GM23248 (cell line): ENCODE measurements around the gene FGD5. TPM values are rescaled to one million over a fixed set of nuclear protein-coding genes. Genes with fewer than 3 reads are reported as not detected.

Experiments
- DNase-seq: peaks from one replicate; pipeline ENCODE4 v3.0.0-alpha.2; 2015
- H2AFZ ChIP-seq: fragments of 200-600 bp; sonication (generic); 2 replicates; pipeline ENCODE4 v1.6.1; 2016; ENCODE audit warnings: antibody characterized with exemption
- H3F3A ChIP-seq: fragments of 200-600 bp; sonication (generic); 2 replicates; pipeline ENCODE4 v1.6.1; 2016; ENCODE audit warnings: mild to moderate bottlenecking, antibody characterized with exemption, mixed run types; ENCODE audit not compliant: insufficient read depth
- H3K27ac ChIP-seq: fragments of 200-600 bp; sonication (generic); 2 replicates; pipeline ENCODE4 v1.5.1; 2016; ENCODE audit warnings: mild to moderate bottlenecking
- H3K27me3 ChIP-seq: fragments of 200-600 bp; sonication (generic); replicated peaks from 2 replicates; pipeline ENCODE4 v1.6.1; 2016; ENCODE audit warnings: mild to moderate bottlenecking; ENCODE audit not compliant: insufficient read depth
- H3K36me3 ChIP-seq: fragments of 200-600 bp; sonication (generic); 2 replicates; pipeline ENCODE4 v1.6.1; 2016; ENCODE audit warnings: low read depth, mild to moderate bottlenecking
- H3K4me1 ChIP-seq: fragments of 200-600 bp; sonication (generic); 2 replicates; pipeline ENCODE4 v1.6.1; 2016; ENCODE audit warnings: mild to moderate bottlenecking; ENCODE audit not compliant: insufficient read depth
- H3K4me2 ChIP-seq: fragments of 200-600 bp; sonication (generic); one replicate; pipeline ENCODE4 v1.6.1; 2016; ENCODE audit warnings: mild to moderate bottlenecking; ENCODE audit not compliant: unreplicated experiment
- H3K4me3 ChIP-seq: fragments of 200-600 bp; sonication (generic); 2 replicates; pipeline ENCODE4 v1.5.1; 2016; ENCODE audit warnings: mild to moderate bottlenecking
- H3K79me2 ChIP-seq: fragments of 200-600 bp; sonication (generic); 2 replicates; pipeline ENCODE4 v1.6.1; 2016; ENCODE audit warnings: mild to moderate bottlenecking; ENCODE audit not compliant: insufficient read depth
- H3K9ac ChIP-seq: fragments of 200-600 bp; sonication (generic); 2 replicates; pipeline ENCODE4 v1.6.1; 2016; ENCODE audit warnings: mild to moderate bottlenecking
- H3K9me2 ChIP-seq: fragments of 200-600 bp; sonication (generic); 2 replicates; pipeline ENCODE4 v1.6.1; 2016; ENCODE audit warnings: mixed run types, mild to moderate bottlenecking, moderate library complexity; ENCODE audit not compliant: insufficient read depth
- H3K9me3 ChIP-seq: fragments of 200-600 bp; sonication (generic); one replicate; pipeline ENCODE4 v1.6.1; 2017; ENCODE audit warnings: low read depth
- H4K20me1 ChIP-seq: fragments of 200-600 bp; sonication (generic); 2 replicates; pipeline ENCODE4 v1.6.0; 2016; ENCODE audit not compliant: insufficient read depth
- EZH2 ChIP-seq: fragments of 200-600 bp; sonication (generic); IDR thresholded peaks from 2 replicates; pipeline ENCODE4 v1.6.1; 2018; ENCODE audit warnings: antibody characterized with exemption, mild to moderate bottlenecking; ENCODE audit not compliant: insufficient read depth, poor library complexity, severe bottlenecking
- EZH2phosphoT487 ChIP-seq: fragments of 200-600 bp; sonication (generic); IDR thresholded peaks from 2 replicates; pipeline ENCODE4 v1.6.1; 2018; ENCODE audit warnings: antibody characterized with exemption, moderate library complexity, mild to moderate bottlenecking, low read depth; ENCODE audit not compliant: insufficient read depth
- WGBS, 2 experiments: methylation state at CpG; one replicate each; pipeline ENCODE4 v1.1.6; 2015 to 2017; ENCODE audit warnings: low lambda C conversion rate in 2 of 2, low coverage in 1 of 2; ENCODE audit errors: missing lambda C conversion rate in 2 of 2; 5-methylcytosine and 5-hydroxymethylcytosine counted together
- in situ Hi-C: fragments of 300-500 bp; cut with MboI; formaldehyde crosslinking; loops from 2 replicates; pipeline ENCODE4 v1.15.0; 2020
- polyA plus RNA-seq: library from polyadenylated mRNA; unstranded; fragments of >200 nt; fragmentation: Nextera tagmentation; extraction: Ambion mirVana; gene quantifications from 2 replicates; pipeline ENCODE4 v1.2.1, GENCODE V29; 2016
- total RNA-seq: library from RNA; depleted of rRNA; stranded (reverse); fragments of >200 nt; shearing (Covaris generic); gene quantifications from 2 replicates; pipeline ENCODE4 v1.2.3, GENCODE V29; 2014

The FGD5 gene
- total and polyA plus RNA-seq, 2 experiments from 2014 or later = not detected

- no peaks in the 10 kb centered on the region for H4K20me1 ChIP-seq
- no peak overlapping the region for H3K27ac ChIP-seq
- no peak overlapping the region for H3K4me2 ChIP-seq
- 67 to 71% methylated on average over 9 of the region's 9 CpGs for WGBS, 2 experiments
- TF ChIP-seq EZH2 (no peak), EZH2phosphoT487 (no peak)
- no peak overlapping the region for H3K9ac ChIP-seq
- peaks cover 9% of the 10 kb centered on the region; the same call in 1 of the 2 replicates for H3K27me3 ChIP-seq
- no peaks in the 10 kb centered on the region for H3K9me2 ChIP-seq
- H3K4me1 ChIP-seq = no peaks in the 10 kb centered on the region
- no peak for DNase-seq
- H3K79me2 ChIP-seq = no peaks in the 10 kb centered on the region
- no peaks in the 10 kb centered on the region for H3K36me3 ChIP-seq
- no peak overlapping the region for H3K4me3 ChIP-seq
- in situ Hi-C loops = no loop called here
- H3F3A ChIP-seq = no peaks in the 10 kb centered on the region
- no peaks in the 10 kb centered on the region for H3K9me3 ChIP-seq
- H2AFZ ChIP-seq = no peak overlapping the region
Measured at GRCh38 chr3:14801031-14801430, 17.7 kb upstream of the FGD5 start.

- H2AFZ ChIP-seq = no peak overlapping the region
- H3K36me3 ChIP-seq = no peaks in the 10 kb centered on the region
- H3K79me2 ChIP-seq = no peaks in the 10 kb centered on the region
- no peaks in the 10 kb centered on the region for H3F3A ChIP-seq
- no peak for DNase-seq
- peaks cover 9% of the 10 kb centered on the region; the same call in 1 of the 2 replicates for H3K27me3 ChIP-seq
- no peak overlapping the region for H3K27ac ChIP-seq
- H3K9ac ChIP-seq = no peak overlapping the region
- WGBS, 2 experiments = 60 to 68% methylated on average over 10 of the region's 10 CpGs
- TF ChIP-seq EZH2 (no peak), EZH2phosphoT487 (no peak)
- in situ Hi-C loops = no loop called here
- H3K4me3 ChIP-seq = no peak overlapping the region
- no peaks in the 10 kb centered on the region for H4K20me1 ChIP-seq
- no peaks in the 10 kb centered on the region for H3K4me1 ChIP-seq
- H3K9me3 ChIP-seq = no peaks in the 10 kb centered on the region
- H3K9me2 ChIP-seq = no peaks in the 10 kb centered on the region
- H3K4me2 ChIP-seq = no peak overlapping the region
Measured at GRCh38 chr3:14801668-14802380, 16.9 kb upstream of the FGD5 start.

GRCh38 chr3:14802381-14802731 is 16.4 kb upstream of the FGD5 start:
- TF ChIP-seq EZH2 (no peak), EZH2phosphoT487 (no peak)
- Histone ChIP-seq H4K20me1 (no peaks in the 10 kb centered on the region), H3K9me3 (no peaks in the 10 kb centered on the region), H3K79me2 (no peaks in the 10 kb centered on the region), H3F3A (no peaks in the 10 kb centered on the region), H3K27ac (no peak overlapping the region), H3K4me3 (no peak overlapping the region), H3K4me1 (no peaks in the 10 kb centered on the region), H3K9me2 (no peaks in the 10 kb centered on the region), H3K4me2 (no peak overlapping the region), H3K36me3 (no peaks in the 10 kb centered on the region), H3K27me3 (peaks cover 9% of the 10 kb centered on the region; the same call in 1 of the 2 replicates), H3K9ac (no peak overlapping the region), H2AFZ (no peak overlapping the region)
- DNase-seq = no peak
- 83 to 88% methylated on average over 7 of the region's 7 CpGs for WGBS, 2 experiments
- in situ Hi-C loops = no loop called here

- H3K9ac ChIP-seq = no peak overlapping the region
- H3F3A ChIP-seq = no peaks in the 10 kb centered on the region
- no peaks in the 10 kb centered on the region for H3K9me3 ChIP-seq
- H2AFZ ChIP-seq = no peak overlapping the region
- in situ Hi-C loops = no loop called here
- H4K20me1 ChIP-seq = no peaks in the 10 kb centered on the region
- H3K27me3 ChIP-seq = peaks cover 5% of the 10 kb centered on the region; the same call in 1 of the 2 replicates
- H3K36me3 ChIP-seq = no peaks in the 10 kb centered on the region
- H3K9me2 ChIP-seq = no peaks in the 10 kb centered on the region
- DNase-seq = peak; percentile 45
- H3K79me2 ChIP-seq = no peaks in the 10 kb centered on the region
- H3K4me3 ChIP-seq = no peak overlapping the region
- TF ChIP-seq EZH2phosphoT487 (no peak), EZH2 (no peak)
- no peak overlapping the region for H3K4me2 ChIP-seq
- 48% methylated on average over 12 to 13 of the region's 13 CpGs for WGBS, 2 experiments
- no peak overlapping the region for H3K27ac ChIP-seq
- H3K4me1 ChIP-seq = no peaks in the 10 kb centered on the region
Measured at GRCh38 chr3:14803101-14803980, 15.4 kb upstream of the FGD5 start.
